Parathyroid adenoma (tissue), 2 donors: Measurements from ENCODE around the gene KDM8.

Experiments used
- H2AFZ ChIP-seq: fragments of 300-600 bp; sonication (generic); one replicate; pipeline ENCODE4 v1.7.0; 2017; ENCODE audit warnings: antibody characterized with exemption, mild to moderate bottlenecking
- H3K27ac ChIP-seq: fragments of 300-600 bp; sonication (generic); one replicate; pipeline ENCODE4 v1.7.0; 2017
- H3K27me3 ChIP-seq: fragments of 300-600 bp; sonication (generic); one replicate; pipeline ENCODE4 v1.7.0; 2017; ENCODE audit warnings: low read length; ENCODE audit not compliant: control insufficient read depth, insufficient read depth
- H3K36me3 ChIP-seq: fragments of 300-600 bp; sonication (generic); one replicate; pipeline ENCODE4 v1.7.0; 2017; ENCODE audit warnings: low read length; ENCODE audit not compliant: control insufficient read depth, insufficient read depth
- H3K4me1 ChIP-seq: fragments of 300-600 bp; sonication (generic); one replicate; pipeline ENCODE4 v1.7.0; 2017; ENCODE audit warnings: control low read depth
- H3K4me2 ChIP-seq: fragments of 300-600 bp; sonication (generic); one replicate; pipeline ENCODE4 v1.7.0; 2017; ENCODE audit warnings: low read length
- H3K4me3 ChIP-seq: fragments of 300-600 bp; sonication (generic); one replicate; pipeline ENCODE4 v1.7.0; 2017; ENCODE audit warnings: low read depth, low read length
- H3K79me2 ChIP-seq: fragments of 300-600 bp; sonication (generic); one replicate; pipeline ENCODE4 v1.7.0; 2017; ENCODE audit warnings: control low read depth
- H3K9ac ChIP-seq: fragments of 300-600 bp; sonication (generic); one replicate; pipeline ENCODE4 v1.7.0; 2017; ENCODE audit warnings: mild to moderate bottlenecking
- H3K9me3 ChIP-seq: fragments of 300-600 bp; sonication (generic); one replicate; pipeline ENCODE4 v1.7.0; 2017; ENCODE audit warnings: low read length; ENCODE audit not compliant: control insufficient read depth
- TF ChIP-seq, protein P1 (sequence below): fragments of 300-600 bp; sonication (generic); IDR thresholded peaks from one replicate; pipeline ENCODE4 v1.7.0; 2017; ENCODE audit warnings: antibody characterized with exemption, mild to moderate bottlenecking
- donor health status: primary hyperparathyroidism.

The KDM8 gene

GRCh38 chr16:27234603-27235002, 31.3 kb downstream of the KDM8 start:
- H3K27me3 ChIP-seq = no peaks in the 10 kb centered on the region
- no peak overlapping the region for H3K4me2 ChIP-seq
- no peaks in the 10 kb centered on the region for H3K36me3 ChIP-seq
- peak overlapping the region; percentile 6 for H3K4me3 ChIP-seq
- H3K79me2 ChIP-seq = no peaks in the 10 kb centered on the region
- peak overlapping the region; percentile 73 for H3K27ac ChIP-seq
- peaks cover 13% of the 10 kb centered on the region for H3K4me1 ChIP-seq
- no peaks in the 10 kb centered on the region for H3K9me3 ChIP-seq
- H2AFZ ChIP-seq = no peak overlapping the region
- H3K9ac ChIP-seq = no peak overlapping the region
- TF ChIP-seq, protein P1, sequence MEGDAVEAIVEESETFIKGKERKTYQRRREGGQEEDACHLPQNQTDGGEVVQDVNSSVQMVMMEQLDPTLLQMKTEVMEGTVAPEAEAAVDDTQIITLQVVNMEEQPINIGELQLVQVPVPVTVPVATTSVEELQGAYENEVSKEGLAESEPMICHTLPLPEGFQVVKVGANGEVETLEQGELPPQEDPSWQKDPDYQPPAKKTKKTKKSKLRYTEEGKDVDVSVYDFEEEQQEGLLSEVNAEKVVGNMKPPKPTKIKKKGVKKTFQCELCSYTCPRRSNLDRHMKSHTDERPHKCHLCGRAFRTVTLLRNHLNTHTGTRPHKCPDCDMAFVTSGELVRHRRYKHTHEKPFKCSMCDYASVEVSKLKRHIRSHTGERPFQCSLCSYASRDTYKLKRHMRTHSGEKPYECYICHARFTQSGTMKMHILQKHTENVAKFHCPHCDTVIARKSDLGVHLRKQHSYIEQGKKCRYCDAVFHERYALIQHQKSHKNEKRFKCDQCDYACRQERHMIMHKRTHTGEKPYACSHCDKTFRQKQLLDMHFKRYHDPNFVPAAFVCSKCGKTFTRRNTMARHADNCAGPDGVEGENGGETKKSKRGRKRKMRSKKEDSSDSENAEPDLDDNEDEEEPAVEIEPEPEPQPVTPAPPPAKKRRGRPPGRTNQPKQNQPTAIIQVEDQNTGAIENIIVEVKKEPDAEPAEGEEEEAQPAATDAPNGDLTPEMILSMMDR = no peak

GRCh38 chr16:27235055-27235937, 32.0 kb downstream of the KDM8 start:
- no peaks in the 10 kb centered on the region for H3K27me3 ChIP-seq
- TF ChIP-seq, protein P1 = peak; percentile 91
- peak overlapping the region; percentile 6 for H3K4me3 ChIP-seq
- H3K4me1 ChIP-seq = peaks cover 13% of the 10 kb centered on the region
- no peak overlapping the region for H3K9ac ChIP-seq
- peak overlapping the region; percentile 38 for H3K4me2 ChIP-seq
- peak overlapping the region; percentile 73 for H3K27ac ChIP-seq
- peaks cover 1% of the 10 kb centered on the region for H3K79me2 ChIP-seq
- no peaks in the 10 kb centered on the region for H3K9me3 ChIP-seq
- H2AFZ ChIP-seq = peak overlapping the region; percentile 44
- no peaks in the 10 kb centered on the region for H3K36me3 ChIP-seq

GRCh38 chr16:27235938-27236245, 32.6 kb downstream of the KDM8 start:
- H3K9ac ChIP-seq = no peak overlapping the region
- H3K27ac ChIP-seq = peak overlapping the region; percentile 73
- peak overlapping the region; percentile 44 for H2AFZ ChIP-seq
- H3K27me3 ChIP-seq = no peaks in the 10 kb centered on the region
- peaks cover 3% of the 10 kb centered on the region for H3K79me2 ChIP-seq
- H3K36me3 ChIP-seq = no peaks in the 10 kb centered on the region
- TF ChIP-seq, protein P1 = no peak
- no peaks in the 10 kb centered on the region for H3K9me3 ChIP-seq
- peaks cover 11% of the 10 kb centered on the region for H3K4me1 ChIP-seq
- no peak overlapping the region for H3K4me3 ChIP-seq
- peak overlapping the region; percentile 38 for H3K4me2 ChIP-seq

GRCh38 chr16:27236635-27237218, 33.4 kb downstream of the KDM8 start:
- H3K4me1 ChIP-seq = peaks cover 9% of the 10 kb centered on the region

More at GRCh38 chr16:27236635-27237218, 33.4 kb downstream of the KDM8 start:
- Histone ChIP-seq H3K4me3 (no peak overlapping the region), H3K79me2 (peaks cover 3% of the 10 kb centered on the region), H3K27me3 (no peaks in the 10 kb centered on the region), H2AFZ (no peak overlapping the region), H3K27ac (peak overlapping the region; percentile 50), H3K36me3 (no peaks in the 10 kb centered on the region), H3K9me3 (no peaks in the 10 kb centered on the region), H3K4me2 (no peak overlapping the region), H3K9ac (no peak overlapping the region)
- TF ChIP-seq, protein P1 = no peak
